IMR-90 (cell line): ENCODE data around the gene LRRC8B. TPM values are rescaled to one million over a fixed set of nuclear protein-coding genes. Genes with fewer than 3 reads are reported as not detected.

Experiments
- ATAC-seq: fragments of 200-7000 bp; cut with Tn5 transposase; 2 replicates; pipeline ENCODE4 v1.9.1; 2020; ENCODE audit warnings: low read depth, mild to moderate bottlenecking, moderate library complexity
- BruUV-seq: library from RNA; stranded (reverse); fragments of 400-500 nt; replicated peaks from 2 replicates; lab custom pipeline; 2021; lab: Mats Ljungman, UMichigan
- CTCF ChIA-PET: fragments of 300-600 bp; formaldehyde crosslinking; extraction: SDS; loops from one replicate; lab custom pipeline; 2021; ENCODE audit warnings: antibody characterized with exemption; lab: Yijun Ruan, JAX
- POLR2A ChIA-PET: fragments of 300-600 bp; sonication (Branson Sonifier 250); formaldehyde crosslinking; loops from one replicate; lab custom pipeline; 2022; ENCODE audit warnings: antibody characterized with exemption; ENCODE audit not compliant: unreplicated experiment; lab: Charles Lee
- DNase-seq: peaks from one replicate; pipeline ENCODE4 v3.0.0; 2013
- H2AFZ ChIP-seq: replicated peaks from 2 replicates; pipeline ENCODE3; 2013; ENCODE audit warnings: low read length, mild to moderate bottlenecking; ENCODE audit not compliant: poor library complexity
- H2AK5ac ChIP-seq: 2 replicates; pipeline ENCODE4 v1.6.1; 2013; ENCODE audit warnings: low read depth, low read length, inconsistent platforms
- H2AK9ac ChIP-seq: replicated peaks from 2 replicates; pipeline ENCODE3; 2013; ENCODE audit warnings: mild to moderate bottlenecking, low read depth, low read length, moderate library complexity; ENCODE audit not compliant: poor library complexity
- H2BK120ac ChIP-seq: 2 replicates; pipeline ENCODE4 v1.6.1; 2013; ENCODE audit warnings: low read depth, low read length, inconsistent platforms
- H2BK15ac ChIP-seq: 3 replicates; pipeline ENCODE4 v1.6.1; 2013; ENCODE audit warnings: low read depth, low read length, inconsistent platforms
- H2BK20ac ChIP-seq: 2 replicates; pipeline ENCODE4 v1.6.1; 2013; ENCODE audit warnings: low read depth, mild to moderate bottlenecking, inconsistent platforms, low read length, moderate library complexity
- H2BK5ac ChIP-seq: 2 replicates; pipeline ENCODE4 v1.6.1; 2013; ENCODE audit warnings: mild to moderate bottlenecking, low read depth, low read length, inconsistent platforms; ENCODE audit not compliant: poor library complexity, severe bottlenecking
- H3K14ac ChIP-seq: replicated peaks from 2 replicates; pipeline ENCODE4 v1.6.1; 2013; ENCODE audit warnings: low read depth, low read length, inconsistent platforms
- H3K18ac ChIP-seq: 2 replicates; pipeline ENCODE4 v1.6.1; 2013; ENCODE audit warnings: low read depth, low read length, control low read depth
- H3K23ac ChIP-seq: 2 replicates; pipeline ENCODE4 v1.6.1; 2013; ENCODE audit warnings: low read depth, low read length, inconsistent platforms
- H3K27ac ChIP-seq: 2 replicates; pipeline ENCODE4 v1.5.1; 2013; ENCODE audit warnings: mild to moderate bottlenecking, control low read depth, low read length; ENCODE audit not compliant: insufficient read depth
- H3K27me3 ChIP-seq: 2 replicates; pipeline ENCODE4 v1.6.1; 2013; ENCODE audit warnings: low read length; ENCODE audit not compliant: control insufficient read depth, insufficient read depth
- H3K36me3 ChIP-seq: 2 replicates; pipeline ENCODE4 v1.6.1; 2013; ENCODE audit warnings: low read length, mixed read lengths; ENCODE audit not compliant: control insufficient read depth, insufficient read depth
- H3K4ac ChIP-seq: 2 replicates; pipeline ENCODE4 v1.6.1; 2013; ENCODE audit warnings: low read depth, low read length, inconsistent platforms
- H3K4me1 ChIP-seq: 2 replicates; pipeline ENCODE4 v1.6.1; 2013; ENCODE audit warnings: low read length, mixed read lengths; ENCODE audit not compliant: control insufficient read depth, insufficient read depth
- H3K4me2 ChIP-seq: 2 replicates; pipeline ENCODE4 v1.6.1; 2013; ENCODE audit warnings: low read depth, mild to moderate bottlenecking, control low read depth, low read length, moderate library complexity
- H3K4me3 ChIP-seq: 2 replicates; pipeline ENCODE4 v1.5.1; 2013; ENCODE audit warnings: low read depth, mild to moderate bottlenecking, control low read depth, low read length, moderate library complexity; ENCODE audit not compliant: insufficient read depth
- H3K56ac ChIP-seq: 2 replicates; pipeline ENCODE4 v1.6.1; 2013; ENCODE audit warnings: low read length, inconsistent platforms; ENCODE audit not compliant: insufficient read depth; ENCODE audit errors: extremely low read depth
- H3K79me1 ChIP-seq, 2 experiments: 2 replicates each; pipeline ENCODE4 v1.6.1; 2013; ENCODE audit warnings: low read length in 2 of 2, inconsistent platforms in 1 of 2, low read depth in 1 of 2
- H3K9ac ChIP-seq: 2 replicates; pipeline ENCODE4 v1.6.1; 2013; ENCODE audit warnings: low read depth, low read length, control low read depth
- H3K9me1 ChIP-seq: 2 replicates; pipeline ENCODE4 v1.6.1; 2013; ENCODE audit warnings: low read length, inconsistent platforms; ENCODE audit not compliant: insufficient read depth
- H3K9me3 ChIP-seq: 2 replicates; pipeline ENCODE4 v1.6.1; 2013; ENCODE audit warnings: low read length; ENCODE audit not compliant: control insufficient read depth, insufficient read depth
- H4K20me1 ChIP-seq: 2 replicates; pipeline ENCODE4 v1.6.1; 2013; ENCODE audit warnings: low read length, inconsistent platforms; ENCODE audit not compliant: insufficient read depth
- H4K5ac ChIP-seq: 2 replicates; pipeline ENCODE4 v1.6.1; 2013; ENCODE audit warnings: mild to moderate bottlenecking, low read depth, low read length, control low read depth
- H4K8ac ChIP-seq, 2 experiments: 2 replicates each; pipeline ENCODE4 v1.6.1; 2013; ENCODE audit warnings: low read depth in 2 of 2, low read length in 2 of 2, control low read depth in 1 of 2, inconsistent platforms in 1 of 2
- H4K91ac ChIP-seq: 2 replicates; pipeline ENCODE4 v1.6.1; 2013; ENCODE audit warnings: low read depth, low read length, inconsistent platforms; ENCODE audit not compliant: insufficient read depth
- CEBPB ChIP-seq: IDR thresholded peaks from 2 replicates; pipeline ENCODE4 v1.6.1; 2012; ENCODE audit warnings: low read depth, low read length, improper control_type of control experiment
- CHD1 ChIP-seq: IDR thresholded peaks from 2 replicates; pipeline ENCODE4 v1.6.1; 2012; ENCODE audit warnings: low read depth, low read length, improper control_type of control experiment
- ELK1 ChIP-seq: fragments of 150-350 bp; IDR thresholded peaks from 2 replicates; pipeline ENCODE4 v1.6.1; 2016; ENCODE audit warnings: low read depth, mild to moderate bottlenecking, low read length, moderate library complexity, borderline replicate concordance
- MAFK ChIP-seq: IDR thresholded peaks from 2 replicates; pipeline ENCODE4 v1.6.1; 2012; ENCODE audit warnings: low read depth, low read length, improper control_type of control experiment
- MAZ ChIP-seq: IDR thresholded peaks from 2 replicates; pipeline ENCODE4 v1.6.1; 2012; ENCODE audit warnings: low read depth, mild to moderate bottlenecking, low read length, improper control_type of control experiment, moderate library complexity, borderline replicate concordance
- MXI1 ChIP-seq: IDR thresholded peaks from 2 replicates; pipeline ENCODE4 v1.6.1; 2012; ENCODE audit warnings: low read depth, mild to moderate bottlenecking, low read length, moderate library complexity, borderline replicate concordance
- NFE2L2 ChIP-seq: fragments of 150-350 bp; IDR thresholded peaks from 2 replicates; pipeline ENCODE4 v1.6.1; 2016; ENCODE audit warnings: low read depth, mild to moderate bottlenecking, low read length
- POLR2A ChIP-seq: IDR thresholded peaks from 2 replicates; pipeline ENCODE4 v1.6.1; 2012; ENCODE audit warnings: mild to moderate bottlenecking, low read depth, low read length
- RCOR1 ChIP-seq: IDR thresholded peaks from 2 replicates; pipeline ENCODE4 v1.6.1; 2012; ENCODE audit warnings: mild to moderate bottlenecking, low read length, improper control_type of control experiment; ENCODE audit not compliant: insufficient replicate concordance
- RFX5 ChIP-seq: IDR thresholded peaks from 2 replicates; pipeline ENCODE4 v1.8.0; 2012; ENCODE audit warnings: low read depth, mild to moderate bottlenecking, low read length, moderate library complexity
- SMC3 ChIP-seq: fragments of 150-350 bp; IDR thresholded peaks from 2 replicates; pipeline ENCODE4 v1.6.1; 2016; ENCODE audit warnings: low read depth, mild to moderate bottlenecking, antibody characterized with exemption, low read length, moderate library complexity
- USF2 ChIP-seq: fragments of 150-350 bp; IDR thresholded peaks from 2 replicates; pipeline ENCODE4 v1.6.1; 2017; ENCODE audit warnings: mild to moderate bottlenecking, antibody characterized with exemption, low read length, low read depth
- WGBS, 2 experiments: methylation state at CpG; one replicate each; pipeline versions ENCODE4 v1.1.5 to v1.1.7; 2013; ENCODE audit warnings: missing lambda C conversion rate in 2 of 2; ENCODE audit not compliant: insufficient read length in 1 of 2; ENCODE audit errors: extremely low coverage in 2 of 2; 5-methylcytosine and 5-hydroxymethylcytosine counted together
- dilution Hi-C: fragments of 300-500 bp; cut with HindIII; formaldehyde crosslinking; loops from one replicate; pipeline ENCODE4 v1.14.3; 2018; ENCODE audit warnings: low sequenced_read_pairs; ENCODE audit not compliant: unreplicated experiment
- in situ Hi-C: fragments of 300-500 bp; cut with MboI; formaldehyde crosslinking; loops from 3 replicates; pipeline ENCODE4 v1.14.3; 2019; ENCODE audit warnings: low sequenced_read_pairs, inconsistent platforms, mixed read lengths
- intact Hi-C: fragments of 100-400 bp; cut with micrococcal nuclease; formaldehyde crosslinking; loops from 2 replicates; pipeline ENCODE4 v1.10.0; 2022
- polyA plus RNA-seq, 3 experiments: library from polyadenylated mRNA; depleted of rRNA; stranded (reverse); fragments of >200 nt; gene quantifications; 2 replicates each; pipeline ENCODE4 v1.2.3, GENCODE V29; 2012; ENCODE audit warnings: low replicate concordance in 1 of 3
- total RNA-seq: library from RNA; depleted of rRNA; stranded (reverse); fragments of >200 nt; gene quantifications from 2 replicates; pipeline ENCODE4 v1.2.3, GENCODE V29; 2012

The LRRC8B gene
- total and polyA plus RNA-seq, 2 of the 4 experiments (the other 2 are of a cell fraction) = 0.74 to 1.8 TPM

GRCh38 chr1:89530444-89531089 is 5.9 kb downstream of the LRRC8B start:
- H3K9ac ChIP-seq = no peak overlapping the region
- H4K20me1 ChIP-seq = no peaks in the 10 kb centered on the region
- H2BK5ac ChIP-seq = no peak overlapping the region
- no peak overlapping the region for H3K14ac ChIP-seq
- H4K91ac ChIP-seq = no peak overlapping the region
- H4K5ac ChIP-seq = no peak overlapping the region
- no peak overlapping the region for H3K4me2 ChIP-seq
- H3K36me3 ChIP-seq = no peaks in the 10 kb centered on the region
- H3K9me3 ChIP-seq = no peaks in the 10 kb centered on the region
- no peak overlapping the region for H2BK120ac ChIP-seq
- no peak overlapping the region for H3K56ac ChIP-seq
- H3K9me1 ChIP-seq = no peaks in the 10 kb centered on the region
- H3K79me1 ChIP-seq = no peaks in the 10 kb centered on the region
- no peak overlapping the region for H2AK9ac ChIP-seq
- no peak overlapping the region for H3K23ac ChIP-seq
- H2BK15ac ChIP-seq = no peak overlapping the region
- no peak overlapping the region for H3K4me3 ChIP-seq
- no peak overlapping the region for H3K27ac ChIP-seq
- H3K27me3 ChIP-seq = no peaks in the 10 kb centered on the region; the same call in 1 of the 2 replicates
- ATAC-seq (no peak), DNase-seq (no peak)
- no peak overlapping the region for H3K18ac ChIP-seq
- H2AK5ac ChIP-seq = no peak overlapping the region
- dilution Hi-C loops (no loop called here), in situ Hi-C loops (no loop called here), intact Hi-C loops (no loop called here)
- no peak overlapping the region for H3K4ac ChIP-seq
- ChIA-PET CTCF (no interaction called here), POLR2A (no interaction called here)
- BruUV-seq = no TSS peak
- WGBS, 2 experiments = 100% methylated on average over 1 of the region's 8 CpGs; no CpG with 5 or more reads in 1 of the 2 experiments
- no peak overlapping the region for H2BK20ac ChIP-seq
- H3K4me1 ChIP-seq = no peaks in the 10 kb centered on the region
- no peak overlapping the region for H4K8ac ChIP-seq
- no peak overlapping the region for H2AFZ ChIP-seq
- TF ChIP-seq USF2 = no peak
- TF ChIP-seq CEBPB = no peak
- no peak for TF ChIP-seq MXI1
- TF ChIP-seq MAZ = no peak
- TF ChIP-seq RFX5 = no peak
- TF ChIP-seq SMC3 = no peak
- TF ChIP-seq MAFK = no peak
- TF ChIP-seq POLR2A = no peak
- no peak for TF ChIP-seq CHD1
- TF ChIP-seq ELK1 = no peak
- TF ChIP-seq RCOR1 = no peak
- no peak for TF ChIP-seq NFE2L2
